A549 (cell line): ENCODE measurements around the gene FUT1.

Experiments used
- CBX2 ChIP-seq: fragments of 200-600 bp; sonication (generic); IDR thresholded peaks from 2 replicates; pipeline ENCODE4 v1.6.1; 2016; ENCODE audit warnings: low read depth, mild to moderate bottlenecking, borderline replicate concordance
- CBX8 ChIP-seq: fragments of 200-600 bp; sonication (generic); IDR thresholded peaks from 2 replicates; pipeline ENCODE4 v1.6.1; 2016
- CTCF ChIP-seq: fragments of >200 bp; sonication (Bioruptor Twin); formaldehyde crosslinking; IDR thresholded peaks from 3 replicates; pipeline ENCODE4 v1.5.1; 2016
- KDM1A ChIP-seq: fragments of 200-600 bp; sonication (generic); IDR thresholded peaks from 2 replicates; pipeline ENCODE4 v1.6.1; 2016; ENCODE audit warnings: low read depth, mild to moderate bottlenecking
- MYC ChIP-seq: IDR thresholded peaks from 2 replicates; pipeline ENCODE4 v1.6.1; 2012; ENCODE audit warnings: mild to moderate bottlenecking, inconsistent platforms, low read length, improper control_type of control experiment, borderline replicate concordance

DNA sequence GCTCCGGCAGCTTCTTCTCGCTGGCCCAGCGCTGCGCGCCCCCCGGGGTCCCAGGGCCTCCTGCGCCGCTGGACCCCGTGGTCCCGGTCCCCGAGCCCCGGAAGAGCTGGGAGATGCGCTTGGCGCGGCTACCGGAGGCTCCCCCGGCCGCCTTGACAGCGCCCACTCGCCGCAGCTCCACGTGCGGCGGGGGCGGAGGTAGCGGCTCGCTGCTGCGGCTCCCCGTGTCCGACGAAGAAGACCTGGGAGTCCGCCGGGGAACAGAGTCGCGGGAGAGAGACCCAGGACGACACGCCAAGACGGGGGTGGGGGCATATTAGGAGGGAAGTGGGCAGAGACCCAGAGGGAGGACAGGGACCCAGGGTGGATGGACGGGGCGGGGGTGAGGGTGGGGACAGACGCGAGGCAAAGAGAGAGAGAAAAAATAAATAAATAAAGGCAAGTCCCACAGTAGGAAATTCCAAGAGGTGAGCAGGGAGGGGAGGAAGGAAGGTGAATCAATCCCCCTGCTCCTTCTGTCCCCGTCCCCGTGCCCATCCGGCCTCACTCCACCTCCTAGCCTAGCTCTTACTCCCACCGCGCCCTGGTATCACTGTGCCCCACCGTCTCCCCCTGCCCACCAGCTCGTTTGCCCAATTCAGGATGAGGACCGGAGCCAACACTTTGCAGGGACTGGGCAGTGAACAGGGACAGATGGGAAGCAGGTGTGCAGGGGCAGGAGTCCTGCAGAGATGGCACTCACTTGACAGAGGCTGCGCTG, 12.9 kb downstream of the FUT1 start:
- no peak for TF ChIP-seq CTCF
- no peak for TF ChIP-seq MYC
- TF ChIP-seq CBX8: no peak
- no peak for TF ChIP-seq KDM1A
- TF ChIP-seq CBX2: no peak
